A673 (cell line): ENCODE measurements around the gene DNAJB13. TPM values are rescaled to one million over a fixed set of nuclear protein-coding genes. Genes with fewer than 3 reads are reported as not detected.

ENCODE experiments used
- BruUV-seq: library from RNA; stranded (reverse); fragments of 400-500 nt; replicated peaks from 2 replicates; lab custom pipeline; 2021; lab: Mats Ljungman, UMichigan
- CTCF ChIA-PET: fragments of 300-600 bp; sonication (Branson Sonifier 250); formaldehyde crosslinking; loops from one replicate; lab custom pipeline; 2022; ENCODE audit warnings: antibody characterized with exemption; lab: Charles Lee
- POLR2A ChIA-PET: fragments of 300-600 bp; sonication (Branson Sonifier 250); formaldehyde crosslinking; loops from one replicate; lab custom pipeline; 2022; ENCODE audit warnings: antibody characterized with exemption; ENCODE audit not compliant: low non-redundant PET; lab: Charles Lee
- DNase-seq: peaks from one replicate; pipeline ENCODE4 v3.0.0-alpha.2; 2015; ENCODE audit warnings: low spot score
- H3K27ac ChIP-seq: fragments of 200-600 bp; sonication (generic); 2 replicates; pipeline ENCODE4 v1.5.1; 2016; ENCODE audit warnings: mixed run types, low read depth, mild to moderate bottlenecking, mixed read lengths, antibody characterized with exemption, low read length; ENCODE audit not compliant: poor library complexity, severe bottlenecking
- H3K27me3 ChIP-seq: fragments of 200-600 bp; sonication (generic); replicated peaks from 2 replicates; pipeline ENCODE4 v1.6.1; 2017; ENCODE audit warnings: mixed run types, low read depth, mild to moderate bottlenecking, mixed read lengths, antibody characterized with exemption, low read length; ENCODE audit not compliant: insufficient read depth, poor library complexity
- H3K36me3 ChIP-seq: fragments of 200-600 bp; sonication (generic); 2 replicates; pipeline ENCODE4 v1.6.1; 2016; ENCODE audit warnings: mixed run types, mild to moderate bottlenecking, mixed read lengths, antibody characterized with exemption, low read length; ENCODE audit not compliant: insufficient read depth, poor library complexity, severe bottlenecking
- H3K4me1 ChIP-seq: fragments of 200-600 bp; sonication (generic); 2 replicates; pipeline ENCODE4 v1.6.1; 2017; ENCODE audit warnings: mixed run types, mild to moderate bottlenecking, mixed read lengths, antibody characterized with exemption, low read length; ENCODE audit not compliant: insufficient read depth, poor library complexity, severe bottlenecking
- H3K4me3 ChIP-seq: fragments of 200-600 bp; sonication (generic); 2 replicates; pipeline ENCODE4 v1.5.1; 2016; ENCODE audit warnings: low read depth, mixed run types, mild to moderate bottlenecking, mixed read lengths, low read length; ENCODE audit not compliant: poor library complexity, severe bottlenecking
- H3K9me3 ChIP-seq: fragments of 200-600 bp; sonication (generic); 2 replicates; pipeline ENCODE4 v1.6.1; 2016; ENCODE audit warnings: mixed run types, low read depth, mild to moderate bottlenecking, mixed read lengths, antibody characterized with exemption, low read length; ENCODE audit not compliant: poor library complexity, severe bottlenecking
- CTCF ChIP-seq: fragments of 300-800, 200-600 bp; sonication (generic); conservative IDR thresholded peaks from 2 replicates; pipeline ENCODE4 v1.5.1; 2017; ENCODE audit warnings: low read depth, mild to moderate bottlenecking, antibody characterized with exemption, low read length, moderate library complexity, mixed read lengths
- EZH2 ChIP-seq: fragments of 200-600 bp; sonication (generic); IDR thresholded peaks from 2 replicates; pipeline ENCODE4 v1.6.1; 2017; ENCODE audit warnings: borderline replicate concordance, low read depth, mild to moderate bottlenecking, mixed read lengths, antibody characterized with exemption, low read length; ENCODE audit not compliant: poor library complexity, severe bottlenecking
- intact Hi-C: fragments of 100-400 bp; cut with micrococcal nuclease; formaldehyde crosslinking; loops from one replicate; pipeline ENCODE4 v1.10.0; 2022; ENCODE audit not compliant: unreplicated experiment
- total RNA-seq: library from RNA; stranded (reverse); gene quantifications from 2 replicates; pipeline ENCODE4 v1.2.3, GENCODE V29; 2021

Gene DNAJB13
- total RNA-seq, 1 experiment from 2014 or later = 0.41 TPM

GRCh38 chr11:73939096-73939495 lies 11.7 kb upstream of the DNAJB13 start:
- H3K27ac ChIP-seq = no peak overlapping the region
- H3K27me3 ChIP-seq = no peaks in the 10 kb centered on the region
- ChIA-PET POLR2A (no interaction called here), CTCF (no interaction called here)
- intact Hi-C loops = loop anchor here (10.0 kb wide), 1 partner anchor 274 kb away; no protein-coding TSS in a partner anchor
- no peak for TF ChIP-seq EZH2
- TF ChIP-seq CTCF = no peak
- no peak for DNase-seq
- peaks cover 4% of the 10 kb centered on the region for H3K9me3 ChIP-seq
- no peak overlapping the region for H3K4me3 ChIP-seq
- H3K36me3 ChIP-seq = no peaks in the 10 kb centered on the region
- H3K4me1 ChIP-seq = no peaks in the 10 kb centered on the region
- no TSS peak for BruUV-seq

DNA sequence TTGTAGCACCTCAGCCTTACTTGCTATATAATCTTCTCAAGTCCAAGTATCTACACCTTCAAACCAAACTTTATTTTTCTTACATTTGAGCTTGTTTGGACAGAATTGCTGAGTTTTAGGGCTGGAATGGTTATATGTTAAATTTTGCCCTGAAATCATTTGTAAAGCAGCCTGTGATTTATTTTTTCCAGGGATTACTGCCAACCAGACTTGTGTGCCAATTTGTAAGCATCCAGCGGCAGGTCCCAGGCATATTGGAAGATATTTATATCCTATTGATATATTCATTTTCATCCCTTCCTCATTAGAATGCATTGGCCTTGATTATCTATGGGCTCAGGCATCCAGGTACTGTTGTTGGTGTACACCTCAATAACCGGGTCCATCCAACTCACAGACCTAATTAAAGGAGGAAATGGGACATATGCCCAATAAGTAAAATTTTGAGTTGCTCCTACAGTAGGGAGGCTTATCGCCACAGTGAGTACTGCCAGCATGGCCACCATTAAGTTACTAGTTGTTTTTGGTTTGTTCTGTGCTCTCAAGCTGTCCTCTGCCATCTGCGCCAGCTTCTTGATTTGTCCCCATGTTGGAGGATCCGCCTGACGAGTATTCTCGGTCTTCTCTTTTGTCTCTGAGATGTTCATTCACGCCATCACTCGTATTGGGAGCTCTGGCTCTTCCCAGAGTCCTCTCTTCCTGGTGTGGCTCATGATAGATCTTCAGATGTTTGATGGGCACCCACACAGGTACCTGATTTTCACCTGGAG lies 9.8 kb upstream of the DNAJB13 start:
- no peak overlapping the region for H3K4me3 ChIP-seq
- H3K27ac ChIP-seq = no peak overlapping the region
- ChIA-PET POLR2A (no interaction called here), CTCF (no interaction called here)
- no TSS peak for BruUV-seq
- DNase-seq = no peak
- TF ChIP-seq EZH2 (no peak), CTCF (no peak)
- H3K27me3 ChIP-seq = no peaks in the 10 kb centered on the region
- H3K9me3 ChIP-seq = peaks cover 4% of the 10 kb centered on the region
- intact Hi-C loops = no loop called here
- no peaks in the 10 kb centered on the region for H3K36me3 ChIP-seq
- H3K4me1 ChIP-seq = no peaks in the 10 kb centered on the region

- Histone ChIP-seq H3K4me3 (no peak overlapping the region), H3K27ac (no peak overlapping the region), H3K9me3 (peaks cover 4% of the 10 kb centered on the region), H3K36me3 (no peaks in the 10 kb centered on the region), H3K27me3 (no peaks in the 10 kb centered on the region), H3K4me1 (no peaks in the 10 kb centered on the region)
- intact Hi-C loops = no loop called here
- CTCF ChIA-PET = no interaction called here
- POLR2A ChIA-PET = no interaction called here
- no TSS peak for BruUV-seq
- TF ChIP-seq EZH2 (no peak), CTCF (no peak)
- DNase-seq = no peak
Measured at GRCh38 chr11:73942010-73942409, 8.8 kb upstream of the DNAJB13 start.
